ENCODE data around the gene TRMT1. TPM values are rescaled to one million over a fixed set of nuclear protein-coding genes. Genes with fewer than 3 reads are reported as not detected.

TRMT1 gene
- total and polyA plus RNA-seq, 4 donors = 14.4 to 48.2 (median 43.8) TPM

DNA sequence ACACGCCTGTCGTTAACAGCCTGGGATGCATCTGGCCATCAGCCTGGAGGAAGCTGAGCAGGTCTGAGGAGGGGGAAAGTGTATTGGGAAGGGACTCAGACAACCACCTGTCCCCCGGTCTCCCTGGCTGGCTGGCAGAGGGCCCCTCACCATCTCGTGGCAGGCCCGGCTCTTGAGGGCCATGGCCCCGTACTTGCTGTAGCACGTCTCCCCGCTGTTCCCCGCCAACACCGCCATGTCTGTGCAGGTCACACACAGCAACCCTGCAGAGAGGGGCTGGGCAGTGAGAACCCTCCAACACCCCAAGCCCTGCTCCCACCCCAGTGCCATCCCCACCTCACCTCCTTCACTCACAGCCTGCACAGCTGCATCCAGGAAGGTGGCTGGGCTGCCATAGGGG, 4.0 kb downstream of the TRMT1 start:
- WGBS, 2 donors = 96 to 97% methylated on average over 10 of the region's 10 CpGs
- no peak overlapping the region for H3K9ac ChIP-seq (ENCODE audit: insufficient read depth in 1 of 2, low read length in 2 of 2)
- TF ChIP-seq, protein P1, sequence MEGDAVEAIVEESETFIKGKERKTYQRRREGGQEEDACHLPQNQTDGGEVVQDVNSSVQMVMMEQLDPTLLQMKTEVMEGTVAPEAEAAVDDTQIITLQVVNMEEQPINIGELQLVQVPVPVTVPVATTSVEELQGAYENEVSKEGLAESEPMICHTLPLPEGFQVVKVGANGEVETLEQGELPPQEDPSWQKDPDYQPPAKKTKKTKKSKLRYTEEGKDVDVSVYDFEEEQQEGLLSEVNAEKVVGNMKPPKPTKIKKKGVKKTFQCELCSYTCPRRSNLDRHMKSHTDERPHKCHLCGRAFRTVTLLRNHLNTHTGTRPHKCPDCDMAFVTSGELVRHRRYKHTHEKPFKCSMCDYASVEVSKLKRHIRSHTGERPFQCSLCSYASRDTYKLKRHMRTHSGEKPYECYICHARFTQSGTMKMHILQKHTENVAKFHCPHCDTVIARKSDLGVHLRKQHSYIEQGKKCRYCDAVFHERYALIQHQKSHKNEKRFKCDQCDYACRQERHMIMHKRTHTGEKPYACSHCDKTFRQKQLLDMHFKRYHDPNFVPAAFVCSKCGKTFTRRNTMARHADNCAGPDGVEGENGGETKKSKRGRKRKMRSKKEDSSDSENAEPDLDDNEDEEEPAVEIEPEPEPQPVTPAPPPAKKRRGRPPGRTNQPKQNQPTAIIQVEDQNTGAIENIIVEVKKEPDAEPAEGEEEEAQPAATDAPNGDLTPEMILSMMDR (IDR thresholded peaks at IDR 0.05; ENCODE audit: control extremely low read depth, extremely low read depth) = no peak
- H3K4me3 ChIP-seq = no peak overlapping the region
- ATAC-seq (ENCODE audit: insufficient read depth, low FRiP score) (no peak), DNase-seq (no peak)
- peaks cover 0 to 22% (median 6%) of the 10 kb centered on the region in 4 donors for H3K36me3 ChIP-seq (ENCODE audit: control insufficient read depth in 4 of 4, insufficient read depth in 4 of 4, low read length in 4 of 4)
- H3K27me3 ChIP-seq (ENCODE audit: control insufficient read depth in 3 of 3, insufficient read depth in 3 of 3, low read length in 2 of 3) = no peaks in the 10 kb centered on the region
- no peak overlapping the region for H3K27ac ChIP-seq (ENCODE audit: low read depth in 1 of 2, low read length in 1 of 2)
- peaks cover 0 to 17% (median 3%) of the 10 kb centered on the region in 5 donors for H3K4me1 ChIP-seq (ENCODE audit: control insufficient read depth in 5 of 5, insufficient read depth in 5 of 5, low read length in 5 of 5)
- H3K9me3 ChIP-seq (ENCODE audit: control insufficient read depth in 4 of 4, insufficient read depth in 3 of 4, low read length in 3 of 4) = no peaks in the 10 kb centered on the region

DNA sequence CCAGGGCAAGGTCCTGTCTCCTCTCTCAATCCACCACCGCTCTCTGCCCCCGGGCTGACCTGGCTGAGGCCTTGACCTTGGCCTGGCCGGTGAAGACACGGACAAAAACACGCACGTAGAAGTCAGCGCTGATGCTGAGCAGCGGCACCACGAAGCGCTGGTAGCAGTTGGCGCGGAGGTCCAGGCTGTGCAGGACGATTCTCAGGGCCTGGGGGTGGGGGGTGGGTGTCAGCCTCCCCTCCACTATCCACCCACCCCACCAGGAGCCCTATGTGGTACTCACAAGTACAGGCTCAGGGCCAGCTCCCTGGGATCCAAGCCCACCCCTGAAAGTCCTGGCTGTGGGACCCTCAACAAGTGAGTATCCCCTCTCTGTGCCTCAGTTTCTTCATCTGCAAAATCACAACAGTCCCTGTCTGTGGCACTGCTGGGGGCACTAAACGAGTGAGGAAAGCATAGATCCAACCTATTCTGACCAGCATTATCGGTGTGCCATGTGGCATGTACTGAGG, 6.4 kb downstream of the TRMT1 start:
- Histone ChIP-seq H3K27me3 (ENCODE audit: control insufficient read depth in 3 of 3, insufficient read depth in 3 of 3, low read length in 2 of 3) (no peaks in the 10 kb centered on the region), H3K36me3 (ENCODE audit: control insufficient read depth in 4 of 4, insufficient read depth in 4 of 4, low read length in 4 of 4) (peaks cover 0 to 28% (median 6%) of the 10 kb centered on the region in 4 donors), H3K9me3 (ENCODE audit: control insufficient read depth in 4 of 4, insufficient read depth in 3 of 4, low read length in 3 of 4) (no peaks in the 10 kb centered on the region), H3K4me1 (ENCODE audit: control insufficient read depth in 5 of 5, insufficient read depth in 5 of 5, low read length in 5 of 5) (no peaks in the 10 kb centered on the region), H3K4me3 (no peak overlapping the region), H3K27ac (ENCODE audit: low read depth in 1 of 2, low read length in 1 of 2) (no peak overlapping the region), H3K9ac (ENCODE audit: insufficient read depth in 1 of 2, low read length in 2 of 2) (no peak overlapping the region)
- DNase-seq (no peak), ATAC-seq (ENCODE audit: insufficient read depth, low FRiP score) (no peak)
- WGBS, 2 donors = 93 to 97% methylated on average over 15 of the region's 15 CpGs
- TF ChIP-seq, protein P1 (IDR thresholded peaks at IDR 0.05; ENCODE audit: control extremely low read depth, extremely low read depth) = no peak

DNA sequence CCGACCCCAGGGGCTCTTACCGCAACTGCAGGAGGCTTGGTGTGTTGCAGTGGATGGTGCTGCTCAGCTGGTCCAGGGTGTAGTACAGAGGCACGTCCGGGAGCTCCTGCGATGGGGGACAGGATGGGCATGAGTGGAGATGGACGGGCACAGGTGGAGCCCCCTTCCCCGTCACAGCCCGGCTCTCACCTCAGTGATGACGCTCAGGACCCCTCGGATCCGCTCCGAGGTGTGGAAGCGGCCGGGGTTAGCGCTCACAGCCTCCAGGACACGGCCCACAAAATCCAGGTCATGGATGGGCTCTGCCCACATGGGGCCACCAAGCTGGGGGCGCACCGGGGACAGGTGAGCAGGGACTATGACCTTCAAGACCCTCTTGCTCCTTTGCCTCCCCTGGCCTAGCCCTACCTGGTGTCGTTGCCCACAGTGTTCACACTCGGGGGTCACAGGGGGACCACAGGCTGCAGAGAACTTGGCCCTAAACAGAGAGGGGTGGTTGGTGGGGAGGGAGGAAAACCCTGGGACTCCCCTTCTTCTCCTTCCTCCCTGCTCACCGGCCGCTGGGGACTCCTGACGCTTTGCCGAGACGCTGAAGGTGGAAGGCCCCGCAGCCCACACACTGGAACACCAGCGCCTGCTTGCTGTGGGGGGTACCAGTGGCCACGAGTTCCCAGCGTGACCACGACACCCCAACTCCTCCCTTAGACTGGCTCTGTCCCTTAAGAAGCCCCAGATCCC, 7.0 kb downstream of the TRMT1 start:
- peak overlapping the region in 1 of 2 donors; percentile 32 for H3K27ac ChIP-seq (ENCODE audit: low read depth in 1 of 2, low read length in 1 of 2)
- H3K9me3 ChIP-seq (ENCODE audit: control insufficient read depth in 4 of 4, insufficient read depth in 3 of 4, low read length in 3 of 4) = no peaks in the 10 kb centered on the region
- H3K9ac ChIP-seq (ENCODE audit: insufficient read depth in 1 of 2, low read length in 2 of 2) = no peak overlapping the region
- DNase-seq (no peak), ATAC-seq (ENCODE audit: insufficient read depth, low FRiP score) (no peak)
- no peaks in the 10 kb centered on the region for H3K27me3 ChIP-seq (ENCODE audit: control insufficient read depth in 3 of 3, insufficient read depth in 3 of 3, low read length in 2 of 3)
- 94 to 96% methylated on average over 26 to 30 of the region's 30 CpGs for WGBS, 2 donors
- H3K4me1 ChIP-seq (ENCODE audit: control insufficient read depth in 5 of 5, insufficient read depth in 5 of 5, low read length in 5 of 5) = no peaks in the 10 kb centered on the region
- TF ChIP-seq, protein P1 (IDR thresholded peaks at IDR 0.05; ENCODE audit: control extremely low read depth, extremely low read depth) = no peak
- H3K4me3 ChIP-seq = no peak overlapping the region
- H3K36me3 ChIP-seq (ENCODE audit: control insufficient read depth in 4 of 4, insufficient read depth in 4 of 4, low read length in 4 of 4) = peaks cover 0 to 29% (median 6%) of the 10 kb centered on the region in 4 donors
